HepG2 (cell line): ENCODE results near the gene ATP8B1. TPM values are rescaled to one million over a fixed set of nuclear protein-coding genes. Genes with fewer than 3 reads are reported as not detected.

Experiments used
- ATAC-seq: fragments of 200-7000 bp; cut with Tn5 transposase; 3 replicates; pipeline ENCODE4 v1.9.1; 2020; ENCODE audit warnings: mild to moderate bottlenecking, moderate library complexity
- BruUV-seq: library from RNA; stranded (reverse); fragments of 400-500 nt; replicated peaks from 2 replicates; lab custom pipeline; 2021; lab: Mats Ljungman, UMichigan
- CTCF ChIA-PET: fragments of 300-600 bp; formaldehyde crosslinking; extraction: SDS; loops from one replicate; lab custom pipeline; 2021; ENCODE audit warnings: low total read pairs, inconsistent platforms, low intra/inter-chr PET ratio; lab: Yijun Ruan, JAX
- POLR2A ChIA-PET: fragments of 350-600 bp; sonication (Branson Sonifier 250); formaldehyde crosslinking; loops from one replicate; lab custom pipeline; 2020; ENCODE audit warnings: antibody characterized with exemption, inconsistent platforms; lab: Yijun Ruan, JAX
- DNase-seq: peaks from one replicate; pipeline ENCODE4 v3.0.0-alpha.2; 2015; ENCODE audit warnings: low spot score
- FAIRE-seq: peaks from 3 replicates; lab custom pipeline; 2011; peaks lifted over from hg19 to GRCh38; lab: Jason Lieb, UNC
- H2AFZ ChIP-seq: one replicate; pipeline ENCODE4 v1.6.1; 2011; ENCODE audit warnings: low read length, inconsistent platforms
- H3K27ac ChIP-seq: fragments of 300-600 bp; 3 replicates; pipeline ENCODE4 v1.8.0; 2011; ENCODE audit warnings: mixed run types, mild to moderate bottlenecking, mixed read lengths, low read length, inconsistent platforms; ENCODE audit not compliant: insufficient read depth; ENCODE audit errors: extremely low read length
- H3K27me3 ChIP-seq, 2 experiments: fragments of 200-600 bp in 1 of 2; 2 replicates in 1 of 2; 3 replicates in 1 of 2; pipeline versions ENCODE4 v1.6.0 to v1.8.0; 2011; ENCODE audit warnings: low read length in 2 of 2, mild to moderate bottlenecking in 2 of 2, moderate library complexity in 2 of 2, inconsistent platforms in 1 of 2; ENCODE audit not compliant: insufficient read depth in 2 of 2, control insufficient read depth in 1 of 2
- H3K36me3 ChIP-seq, 2 experiments: fragments of 200-600 bp in 1 of 2; replicated peaks in 1 of 2; 2 replicates in 1 of 2; 3 replicates in 1 of 2; pipeline versions ENCODE4 v1.5.1 to v1.8.0; 2011; ENCODE audit warnings: low read length in 2 of 2, inconsistent platforms in 1 of 2; ENCODE audit not compliant: insufficient read depth in 2 of 2, control insufficient read depth in 1 of 2
- H3K4me1 ChIP-seq: 2 replicates; pipeline ENCODE4 v1.5.1; 2012; ENCODE audit warnings: low read length, inconsistent platforms; ENCODE audit not compliant: insufficient read depth
- H3K4me2 ChIP-seq: 2 replicates; pipeline ENCODE4 v1.6.0; 2011; ENCODE audit warnings: low read depth, low read length, inconsistent platforms
- H3K4me3 ChIP-seq, 3 experiments: fragments of 200-600 bp in 1 of 3; sonication (generic), shearing (Covaris generic) in 1 of 3; replicated peaks in 1 of 3; 2 replicates each; pipeline ENCODE4 v1.5.1; 2011 to 2016; ENCODE audit warnings: low read length in 3 of 3, inconsistent platforms in 2 of 3, low read depth in 2 of 3, mild to moderate bottlenecking in 2 of 3, control low read depth in 1 of 3, mixed read lengths in 1 of 3; ENCODE audit not compliant: insufficient read depth in 1 of 3
- H3K79me2 ChIP-seq: one replicate; pipeline ENCODE4 v1.6.1; 2011; ENCODE audit warnings: low read length, inconsistent platforms; ENCODE audit not compliant: insufficient read depth
- H3K9ac ChIP-seq: 2 replicates; pipeline ENCODE4 v1.6.0; 2011; ENCODE audit warnings: mild to moderate bottlenecking, low read depth, low read length, inconsistent platforms; ENCODE audit not compliant: insufficient read depth
- H3K9me3 ChIP-seq: 2 replicates; pipeline ENCODE4 v1.5.1; 2012; ENCODE audit warnings: mild to moderate bottlenecking, low read length
- H4K20me1 ChIP-seq: 2 replicates; pipeline ENCODE4 v1.6.0; 2011; ENCODE audit warnings: inconsistent platforms, mild to moderate bottlenecking, low read length, moderate library complexity; ENCODE audit not compliant: insufficient read depth
- E2F1 ChIP-seq: sonication (generic); formaldehyde crosslinking; IDR thresholded peaks from 2 replicates; pipeline ENCODE4 v1.5.0; 2020; ENCODE audit warnings: missing genetic modification reagents
- FOSL2 ChIP-seq: sonication (generic); formaldehyde crosslinking; IDR thresholded peaks from 2 replicates; pipeline ENCODE4 v1.4.0; 2020; ENCODE audit warnings: missing genetic modification reagents
- FOXA1 ChIP-seq, 2 experiments: fragments of 450-650 bp in 1 of 2; sonication (generic) in 1 of 2; formaldehyde crosslinking in 1 of 2; IDR thresholded peaks; 2 replicates each; pipeline versions ENCODE4 v1.4.0 to v1.6.1; 2016 to 2020; ENCODE audit warnings: missing genetic modification reagents in 1 of 2
- LRRFIP1 ChIP-seq: sonication (generic); formaldehyde crosslinking; conservative IDR thresholded peaks from 2 replicates; pipeline ENCODE4 v1.4.0; 2020; ENCODE audit warnings: missing genetic modification reagents
- ZBTB38 ChIP-seq: sonication (generic); formaldehyde crosslinking; IDR thresholded peaks from 2 replicates; pipeline ENCODE4 v1.5.1; 2020; ENCODE audit warnings: mild to moderate bottlenecking, missing genetic modification reagents
- ZFP41 ChIP-seq: sonication (generic); formaldehyde crosslinking; IDR thresholded peaks from 2 replicates; pipeline ENCODE4 v1.4.0; 2020; ENCODE audit warnings: mild to moderate bottlenecking, missing genetic modification reagents, borderline replicate concordance
- ZNF33A ChIP-seq: sonication (generic); formaldehyde crosslinking; IDR thresholded peaks from 2 replicates; pipeline ENCODE4 v1.5.1; 2020; ENCODE audit warnings: missing genetic modification reagents, mild to moderate bottlenecking, moderate library complexity, borderline replicate concordance
- ZNF562 ChIP-seq: sonication (generic); formaldehyde crosslinking; IDR thresholded peaks from 2 replicates; pipeline ENCODE4 v1.8.0; 2022; ENCODE audit warnings: missing genetic modification reagents, borderline replicate concordance
- ZNF660 ChIP-seq: sonication (generic); formaldehyde crosslinking; IDR thresholded peaks from 2 replicates; pipeline ENCODE4 v1.5.1; 2020; ENCODE audit warnings: mild to moderate bottlenecking, low read depth, missing genetic modification reagents, borderline replicate concordance
- ZSCAN21 ChIP-seq: sonication (generic); formaldehyde crosslinking; IDR thresholded peaks from 2 replicates; pipeline ENCODE4 v1.8.0; 2022; ENCODE audit warnings: mild to moderate bottlenecking, missing genetic modification reagents, moderate library complexity, borderline replicate concordance
- ZUFSP ChIP-seq: sonication (generic); formaldehyde crosslinking; IDR thresholded peaks from 2 replicates; pipeline ENCODE4 v1.9.0; 2021; ENCODE audit warnings: missing genetic modification reagents, mild to moderate bottlenecking, borderline replicate concordance
- whole genome bisulfite sequencing: methylation state at CpG from one replicate; pipeline ENCODE4 v1.1.6; 2017; ENCODE audit warnings: low lambda C conversion rate; 5-methylcytosine and 5-hydroxymethylcytosine counted together
- in situ Hi-C: cut with HindIII; loops from 2 replicates; pipeline ENCODE4 v1.10.0; 2017; ENCODE audit warnings: low pct_unique_long_range_greater_than_20kb; ENCODE audit not compliant: extremely low pct_ligation_motif_present
- intact Hi-C: fragments of 100-400 bp; cut with micrococcal nuclease; formaldehyde crosslinking; loops from one replicate; pipeline ENCODE4 v1.10.0; 2022; ENCODE audit not compliant: unreplicated experiment
- polyA plus RNA-seq, 8 experiments: library from polyadenylated mRNA; depleted of rRNA in 3 of 8; stranded (reverse) in 7 of 8; unstranded in 1 of 8; fragments of >200 nt; fragmentation: Illumina TruSeq in 4 of 8; extraction: Trizol in 4 of 8; gene quantifications; 2 replicates each; pipeline versions ENCODE4 v1.2.1 to v1.2.3, GENCODE V29; 2011 to 2016; ENCODE audit warnings: low read depth in 4 of 8, missing spikeins in 1 of 8, mixed read lengths in 1 of 8; ENCODE audit not compliant: insufficient read depth in 1 of 8
- total RNA-seq, 5 experiments: library from RNA; depleted of rRNA; stranded (reverse); fragments of >200 nt; fragmentation: Illumina TruSeq; extraction: Trizol; gene quantifications; 2 replicates each; pipeline ENCODE4 v1.2.3, GENCODE V29; 2016; ENCODE audit warnings: low read depth in 1 of 5
- TF ChIP-seq, protein P1 (sequence below): sonication (generic); formaldehyde crosslinking; IDR thresholded peaks from 2 replicates; pipeline ENCODE4 v1.4.0; 2020; ENCODE audit warnings: missing genetic modification reagents, borderline replicate concordance

The ATP8B1 gene
- total and polyA plus RNA-seq, 2 of the 13 experiments (the other 11 are each of a cell fraction or from before 2014, with no cell fraction given) = 2.8 to 4.0 TPM

DNA sequence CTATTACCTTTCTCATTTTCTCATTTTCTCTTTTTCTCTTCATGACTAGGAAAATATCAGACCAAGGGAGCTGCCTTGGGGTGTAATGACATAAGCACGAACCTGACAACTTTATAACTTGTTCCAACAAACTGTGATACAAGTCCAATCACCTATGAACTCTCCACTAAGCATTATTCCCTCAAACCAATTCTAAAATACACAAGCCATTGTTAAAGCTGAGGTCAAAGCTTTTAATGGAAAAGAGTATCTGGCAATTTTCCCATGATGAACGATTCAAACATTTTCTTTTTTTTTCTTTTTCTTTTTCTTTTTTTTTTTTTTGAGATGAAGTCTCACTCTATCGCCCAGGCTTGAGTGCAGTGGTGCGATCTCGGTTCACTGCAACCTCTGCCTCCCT is 133.1 kb downstream of the ATP8B1 start:
- Histone ChIP-seq H3K36me3 (0 out of 5 replicates have a peak, but pooled peaks cover 0 to 5% of the 10 kb centered on the region in 2 experiments), H3K79me2 (no peaks in the 10 kb centered on the region)
- POLR2A ChIA-PET = interaction anchor here (1.7 kb wide), 1 partner anchor 42 kb away, joined by 3 read pairs; no protein-coding TSS in a partner anchor
- TF ChIP-seq ZNF660 (CRISPR knock-in tag) (no peak), E2F1 (no peak), ZNF562 (CRISPR knock-in tag) (no peak), FOXA1 (IDR thresholded peaks at IDR 0.05) (no peak), FOXA1 (CRISPR knock-in tag; IDR thresholded peaks at IDR 0.05) (no peak), ZNF33A (CRISPR knock-in tag) (no peak), ZBTB38 (CRISPR knock-in tag) (no peak), ZFP41 (CRISPR knock-in tag) (no peak), LRRFIP1 (no peak), ZSCAN21 (no peak), FOSL2 (no peak), ZUFSP (CRISPR knock-in tag) (no peak)
- TF ChIP-seq, protein P1, sequence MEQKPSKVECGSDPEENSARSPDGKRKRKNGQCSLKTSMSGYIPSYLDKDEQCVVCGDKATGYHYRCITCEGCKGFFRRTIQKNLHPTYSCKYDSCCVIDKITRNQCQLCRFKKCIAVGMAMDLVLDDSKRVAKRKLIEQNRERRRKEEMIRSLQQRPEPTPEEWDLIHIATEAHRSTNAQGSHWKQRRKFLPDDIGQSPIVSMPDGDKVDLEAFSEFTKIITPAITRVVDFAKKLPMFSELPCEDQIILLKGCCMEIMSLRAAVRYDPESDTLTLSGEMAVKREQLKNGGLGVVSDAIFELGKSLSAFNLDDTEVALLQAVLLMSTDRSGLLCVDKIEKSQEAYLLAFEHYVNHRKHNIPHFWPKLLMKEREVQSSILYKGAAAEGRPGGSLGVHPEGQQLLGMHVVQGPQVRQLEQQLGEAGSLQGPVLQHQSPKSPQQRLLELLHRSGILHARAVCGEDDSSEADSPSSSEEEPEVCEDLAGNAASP = no peak
- TF ChIP-seq, all 625 proteins: peak for 0
- intact Hi-C loops (no loop called here), in situ Hi-C loops (no loop called here)
- no peaks in the 10 kb centered on the region for H3K27me3 ChIP-seq
- WGBS = 91% methylated on average over 5 of the region's 5 CpGs
- BruUV-seq = no TSS peak
- no peak overlapping the region for H3K27ac ChIP-seq
- no peak overlapping the region for H2AFZ ChIP-seq
- no peak overlapping the region for H3K9ac ChIP-seq
- H3K4me2 ChIP-seq = no peak overlapping the region
- H4K20me1 ChIP-seq = no peaks in the 10 kb centered on the region
- H3K4me1 ChIP-seq = no peaks in the 10 kb centered on the region
- FAIRE-seq (no peak), DNase-seq (no peak), ATAC-seq (no peak)
- CTCF ChIA-PET = no interaction called here
- H3K4me3 ChIP-seq = no peak overlapping the region
- no peaks in the 10 kb centered on the region for H3K9me3 ChIP-seq
